IMR-90 (cell line): ENCODE measurements around the gene ARPC5L. TPM values are rescaled to one million over a fixed set of nuclear protein-coding genes. Genes with fewer than 3 reads are reported as not detected.
"Not testable (repeated sequence)": the region's sequence is repeated elsewhere in the genome, so short reads cannot be mapped to it uniquely, and the experiment has no call there.

ENCODE experiments used
- ATAC-seq: fragments of 200-7000 bp; cut with Tn5 transposase; 2 replicates; pipeline ENCODE4 v1.9.1; 2020; ENCODE audit warnings: low read depth, mild to moderate bottlenecking, moderate library complexity
- BruUV-seq: library from RNA; stranded (reverse); fragments of 400-500 nt; replicated peaks from 2 replicates; lab custom pipeline; 2021; lab: Mats Ljungman, UMichigan
- CTCF ChIA-PET: fragments of 300-600 bp; formaldehyde crosslinking; extraction: SDS; loops from one replicate; lab custom pipeline; 2021; ENCODE audit warnings: antibody characterized with exemption; lab: Yijun Ruan, JAX
- POLR2A ChIA-PET: fragments of 300-600 bp; sonication (Branson Sonifier 250); formaldehyde crosslinking; loops from one replicate; lab custom pipeline; 2022; ENCODE audit warnings: antibody characterized with exemption; ENCODE audit not compliant: unreplicated experiment; lab: Charles Lee
- DNase-seq: peaks from one replicate; pipeline ENCODE4 v3.0.0; 2013
- H2AFZ ChIP-seq: replicated peaks from 2 replicates; pipeline ENCODE3; 2013; ENCODE audit warnings: low read length, mild to moderate bottlenecking; ENCODE audit not compliant: poor library complexity
- H2AK5ac ChIP-seq: 2 replicates; pipeline ENCODE4 v1.6.1; 2013; ENCODE audit warnings: low read depth, low read length, inconsistent platforms
- H2AK9ac ChIP-seq: replicated peaks from 2 replicates; pipeline ENCODE3; 2013; ENCODE audit warnings: mild to moderate bottlenecking, low read depth, low read length, moderate library complexity; ENCODE audit not compliant: poor library complexity
- H2BK120ac ChIP-seq: 2 replicates; pipeline ENCODE4 v1.6.1; 2013; ENCODE audit warnings: low read depth, low read length, inconsistent platforms
- H2BK15ac ChIP-seq: 3 replicates; pipeline ENCODE4 v1.6.1; 2013; ENCODE audit warnings: low read depth, low read length, inconsistent platforms
- H2BK20ac ChIP-seq: 2 replicates; pipeline ENCODE4 v1.6.1; 2013; ENCODE audit warnings: low read depth, mild to moderate bottlenecking, inconsistent platforms, low read length, moderate library complexity
- H2BK5ac ChIP-seq: 2 replicates; pipeline ENCODE4 v1.6.1; 2013; ENCODE audit warnings: mild to moderate bottlenecking, low read depth, low read length, inconsistent platforms; ENCODE audit not compliant: poor library complexity, severe bottlenecking
- H3K14ac ChIP-seq: replicated peaks from 2 replicates; pipeline ENCODE4 v1.6.1; 2013; ENCODE audit warnings: low read depth, low read length, inconsistent platforms
- H3K18ac ChIP-seq: 2 replicates; pipeline ENCODE4 v1.6.1; 2013; ENCODE audit warnings: low read depth, low read length, control low read depth
- H3K23ac ChIP-seq: 2 replicates; pipeline ENCODE4 v1.6.1; 2013; ENCODE audit warnings: low read depth, low read length, inconsistent platforms
- H3K27ac ChIP-seq: 2 replicates; pipeline ENCODE4 v1.5.1; 2013; ENCODE audit warnings: mild to moderate bottlenecking, control low read depth, low read length; ENCODE audit not compliant: insufficient read depth
- H3K27me3 ChIP-seq: 2 replicates; pipeline ENCODE4 v1.6.1; 2013; ENCODE audit warnings: low read length; ENCODE audit not compliant: control insufficient read depth, insufficient read depth
- H3K36me3 ChIP-seq: 2 replicates; pipeline ENCODE4 v1.6.1; 2013; ENCODE audit warnings: low read length, mixed read lengths; ENCODE audit not compliant: control insufficient read depth, insufficient read depth
- H3K4ac ChIP-seq: 2 replicates; pipeline ENCODE4 v1.6.1; 2013; ENCODE audit warnings: low read depth, low read length, inconsistent platforms
- H3K4me1 ChIP-seq: 2 replicates; pipeline ENCODE4 v1.6.1; 2013; ENCODE audit warnings: low read length, mixed read lengths; ENCODE audit not compliant: control insufficient read depth, insufficient read depth
- H3K4me2 ChIP-seq: 2 replicates; pipeline ENCODE4 v1.6.1; 2013; ENCODE audit warnings: low read depth, mild to moderate bottlenecking, control low read depth, low read length, moderate library complexity
- H3K4me3 ChIP-seq: 2 replicates; pipeline ENCODE4 v1.5.1; 2013; ENCODE audit warnings: low read depth, mild to moderate bottlenecking, control low read depth, low read length, moderate library complexity; ENCODE audit not compliant: insufficient read depth
- H3K56ac ChIP-seq: 2 replicates; pipeline ENCODE4 v1.6.1; 2013; ENCODE audit warnings: low read length, inconsistent platforms; ENCODE audit not compliant: insufficient read depth; ENCODE audit errors: extremely low read depth
- H3K79me1 ChIP-seq, 2 experiments: 2 replicates each; pipeline ENCODE4 v1.6.1; 2013; ENCODE audit warnings: low read length in 2 of 2, inconsistent platforms in 1 of 2, low read depth in 1 of 2
- H3K9ac ChIP-seq: 2 replicates; pipeline ENCODE4 v1.6.1; 2013; ENCODE audit warnings: low read depth, low read length, control low read depth
- H3K9me1 ChIP-seq: 2 replicates; pipeline ENCODE4 v1.6.1; 2013; ENCODE audit warnings: low read length, inconsistent platforms; ENCODE audit not compliant: insufficient read depth
- H3K9me3 ChIP-seq: 2 replicates; pipeline ENCODE4 v1.6.1; 2013; ENCODE audit warnings: low read length; ENCODE audit not compliant: control insufficient read depth, insufficient read depth
- H4K20me1 ChIP-seq: 2 replicates; pipeline ENCODE4 v1.6.1; 2013; ENCODE audit warnings: low read length, inconsistent platforms; ENCODE audit not compliant: insufficient read depth
- H4K5ac ChIP-seq: 2 replicates; pipeline ENCODE4 v1.6.1; 2013; ENCODE audit warnings: mild to moderate bottlenecking, low read depth, low read length, control low read depth
- H4K8ac ChIP-seq, 2 experiments: 2 replicates each; pipeline ENCODE4 v1.6.1; 2013; ENCODE audit warnings: low read depth in 2 of 2, low read length in 2 of 2, control low read depth in 1 of 2, inconsistent platforms in 1 of 2
- H4K91ac ChIP-seq: 2 replicates; pipeline ENCODE4 v1.6.1; 2013; ENCODE audit warnings: low read depth, low read length, inconsistent platforms; ENCODE audit not compliant: insufficient read depth
- RCOR1 ChIP-seq: IDR thresholded peaks from 2 replicates; pipeline ENCODE4 v1.6.1; 2012; ENCODE audit warnings: mild to moderate bottlenecking, low read length, improper control_type of control experiment; ENCODE audit not compliant: insufficient replicate concordance
- RFX5 ChIP-seq: IDR thresholded peaks from 2 replicates; pipeline ENCODE4 v1.8.0; 2012; ENCODE audit warnings: low read depth, mild to moderate bottlenecking, low read length, moderate library complexity
- WGBS, 2 experiments: methylation state at CpG; one replicate each; pipeline versions ENCODE4 v1.1.5 to v1.1.7; 2013; ENCODE audit warnings: missing lambda C conversion rate in 2 of 2; ENCODE audit not compliant: insufficient read length in 1 of 2; ENCODE audit errors: extremely low coverage in 2 of 2; 5-methylcytosine and 5-hydroxymethylcytosine counted together
- dilution Hi-C: fragments of 300-500 bp; cut with HindIII; formaldehyde crosslinking; loops from one replicate; pipeline ENCODE4 v1.14.3; 2018; ENCODE audit warnings: low sequenced_read_pairs; ENCODE audit not compliant: unreplicated experiment
- in situ Hi-C: fragments of 300-500 bp; cut with MboI; formaldehyde crosslinking; loops from 3 replicates; pipeline ENCODE4 v1.14.3; 2019; ENCODE audit warnings: low sequenced_read_pairs, inconsistent platforms, mixed read lengths
- intact Hi-C: fragments of 100-400 bp; cut with micrococcal nuclease; formaldehyde crosslinking; loops from 2 replicates; pipeline ENCODE4 v1.10.0; 2022
- polyA plus RNA-seq, 3 experiments: library from polyadenylated mRNA; depleted of rRNA; stranded (reverse); fragments of >200 nt; gene quantifications; 2 replicates each; pipeline ENCODE4 v1.2.3, GENCODE V29; 2012; ENCODE audit warnings: low replicate concordance in 1 of 3
- total RNA-seq: library from RNA; depleted of rRNA; stranded (reverse); fragments of >200 nt; gene quantifications from 2 replicates; pipeline ENCODE4 v1.2.3, GENCODE V29; 2012
- TF ChIP-seq, protein P1 (sequence below): conservative IDR thresholded peaks from 2 replicates; pipeline ENCODE4 v1.5.1; 2012; ENCODE audit warnings: mild to moderate bottlenecking, low read depth, low read length, improper control_type of control experiment

Gene ARPC5L
- total and polyA plus RNA-seq, 2 of the 4 experiments (the other 2 are of a cell fraction), result 11.1 to 53.8 TPM

- Histone ChIP-seq H3K79me1 (no peaks in the 10 kb centered on the region), H3K14ac (no peak overlapping the region), H4K91ac (no peak overlapping the region), H3K9me3 (no peaks in the 10 kb centered on the region), H3K9ac (no peak overlapping the region), H3K18ac (no peak overlapping the region), H3K23ac (no peak overlapping the region), H3K4me2 (no peak overlapping the region), H3K56ac (no peak overlapping the region), H2BK20ac (no peak overlapping the region), H2AK5ac (no peak overlapping the region), H3K27me3 (no peaks in the 10 kb centered on the region), H4K20me1 (no peaks in the 10 kb centered on the region), H3K4me3 (no peak overlapping the region), H2BK5ac (no peak overlapping the region), H4K5ac (no peak overlapping the region), H3K4ac (no peak overlapping the region), H3K36me3 (no peaks in the 10 kb centered on the region), H2BK120ac (no peak overlapping the region), H2BK15ac (no peak overlapping the region), H3K9me1 (no peaks in the 10 kb centered on the region), H2AFZ (no peak overlapping the region), H3K4me1 (no peaks in the 10 kb centered on the region), H3K27ac (no peak overlapping the region), H2AK9ac (no peak overlapping the region), H4K8ac (no peak overlapping the region)
- BruUV-seq, result no TSS peak
- TF ChIP-seq, protein P1, sequence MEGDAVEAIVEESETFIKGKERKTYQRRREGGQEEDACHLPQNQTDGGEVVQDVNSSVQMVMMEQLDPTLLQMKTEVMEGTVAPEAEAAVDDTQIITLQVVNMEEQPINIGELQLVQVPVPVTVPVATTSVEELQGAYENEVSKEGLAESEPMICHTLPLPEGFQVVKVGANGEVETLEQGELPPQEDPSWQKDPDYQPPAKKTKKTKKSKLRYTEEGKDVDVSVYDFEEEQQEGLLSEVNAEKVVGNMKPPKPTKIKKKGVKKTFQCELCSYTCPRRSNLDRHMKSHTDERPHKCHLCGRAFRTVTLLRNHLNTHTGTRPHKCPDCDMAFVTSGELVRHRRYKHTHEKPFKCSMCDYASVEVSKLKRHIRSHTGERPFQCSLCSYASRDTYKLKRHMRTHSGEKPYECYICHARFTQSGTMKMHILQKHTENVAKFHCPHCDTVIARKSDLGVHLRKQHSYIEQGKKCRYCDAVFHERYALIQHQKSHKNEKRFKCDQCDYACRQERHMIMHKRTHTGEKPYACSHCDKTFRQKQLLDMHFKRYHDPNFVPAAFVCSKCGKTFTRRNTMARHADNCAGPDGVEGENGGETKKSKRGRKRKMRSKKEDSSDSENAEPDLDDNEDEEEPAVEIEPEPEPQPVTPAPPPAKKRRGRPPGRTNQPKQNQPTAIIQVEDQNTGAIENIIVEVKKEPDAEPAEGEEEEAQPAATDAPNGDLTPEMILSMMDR, result no peak
- no peak for TF ChIP-seq RCOR1
- TF ChIP-seq RFX5, result no peak
- no peak for ATAC-seq
- dilution Hi-C loops (no loop called here), in situ Hi-C loops (no loop called here), intact Hi-C loops (no loop called here)
- DNase-seq, result no peak
- ChIA-PET CTCF (no interaction called here), POLR2A (no interaction called here)
- WGBS, 2 experiments, result no CpG with 5 or more reads among the region's 4 CpGs
Measured at GRCh38 chr9:124844291-124844690, 17.6 kb upstream of the ARPC5L start.

DNA sequence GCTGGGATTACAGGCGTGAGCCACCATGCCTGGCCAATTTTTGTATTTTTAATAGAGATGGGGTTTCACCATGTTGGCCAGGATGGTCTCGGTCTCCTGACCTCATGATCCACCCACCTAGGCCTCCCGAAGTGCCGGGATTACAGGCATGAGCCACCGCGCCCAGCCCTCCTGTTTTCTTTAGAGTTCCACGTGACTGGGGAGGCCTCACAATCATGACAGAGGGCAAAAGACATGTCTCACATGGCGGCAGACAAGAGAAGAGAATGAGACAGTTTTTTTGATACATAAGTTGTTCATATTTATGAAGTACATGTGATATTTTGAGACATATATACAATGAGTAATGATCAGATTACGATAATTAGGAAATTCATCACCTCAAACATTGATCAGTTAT, 15.5 kb upstream of the ARPC5L start:
- H2BK20ac ChIP-seq, CTCF ChIA-PET, ATAC-seq, H4K91ac ChIP-seq, in situ Hi-C loops, H2BK120ac ChIP-seq, POLR2A ChIA-PET, H3K23ac ChIP-seq, BruUV-seq, H2AFZ ChIP-seq, H3K9me1 ChIP-seq, H3K27ac ChIP-seq, H4K20me1 ChIP-seq, H3K14ac ChIP-seq, DNase-seq, intact Hi-C loops, H4K8ac ChIP-seq, H3K36me3 ChIP-seq, H2BK5ac ChIP-seq, H3K9me3 ChIP-seq, H3K18ac ChIP-seq, dilution Hi-C loops, H2AK9ac ChIP-seq, H3K79me1 ChIP-seq, H3K9ac ChIP-seq, H3K4ac ChIP-seq, H3K56ac ChIP-seq, H2BK15ac ChIP-seq, H3K4me1 ChIP-seq, H3K4me3 ChIP-seq, H3K27me3 ChIP-seq, H3K4me2 ChIP-seq, H2AK5ac ChIP-seq, H4K5ac ChIP-seq: not testable (repeated sequence)
- WGBS, 2 experiments, result no CpG with 5 or more reads among the region's 9 CpGs
